HG03520 (cell line): ENCODE measurements around the gene IL1RAPL1.

ENCODE experiments used
- ATAC-seq: cut with Tn5 transposase; IDR thresholded peaks from one replicate; pipeline ENCODE4 v1.9.1; 2021; ENCODE audit warnings: mild to moderate bottlenecking, moderate library complexity; ENCODE audit not compliant: unreplicated experiment

IL1RAPL1 gene

GRCh38 chrX:28586981-28587551, at the start of gene IL1RAPL1:
TSS of gene IL1RAPL1 (plus strand) at chrX:28587446.
- no peak for ATAC-seq

- ATAC-seq, result no peak
Measured at GRCh38 chrX:28542791-28543190, 44.5 kb upstream of the IL1RAPL1 start.

- ATAC-seq, result no peak
Measured at GRCh38 chrX:28549838-28550237, 37.4 kb upstream of the IL1RAPL1 start.

- ATAC-seq, result no peak
Measured at GRCh38 chrX:28550331-28550872, 36.8 kb upstream of the IL1RAPL1 start.

GRCh38 chrX:28552322-28552721, 34.9 kb upstream of the IL1RAPL1 start:
- no peak for ATAC-seq

GRCh38 chrX:28552882-28553829, 34.1 kb upstream of the IL1RAPL1 start:
- no peak for ATAC-seq

- ATAC-seq, result no peak
Measured at GRCh38 chrX:28576117-28576516, 11.1 kb upstream of the IL1RAPL1 start.

GRCh38 chrX:28581522-28581921, 5.7 kb upstream of the IL1RAPL1 start:
- ATAC-seq, result no peak

- no peak for ATAC-seq
Measured at GRCh38 chrX:28582511-28582910, 4.7 kb upstream of the IL1RAPL1 start.

- no peak for ATAC-seq
Measured at GRCh38 chrX:28584025-28584424, 3.2 kb upstream of the IL1RAPL1 start.

- no peak for ATAC-seq
Measured at GRCh38 chrX:28585767-28586166, 1.5 kb upstream of the IL1RAPL1 start.

- ATAC-seq, result no peak
Measured at GRCh38 chrX:28586286-28586685, 960 bp upstream of the IL1RAPL1 start.

GRCh38 chrX:28589046-28589445, 1.8 kb downstream of the IL1RAPL1 start:
- ATAC-seq, result no peak

- no peak for ATAC-seq
Measured at GRCh38 chrX:28590396-28590795, 3.1 kb downstream of the IL1RAPL1 start.

- ATAC-seq, result no peak
Measured at GRCh38 chrX:28591542-28591941, 4.3 kb downstream of the IL1RAPL1 start.

GRCh38 chrX:28595346-28595745, 8.1 kb downstream of the IL1RAPL1 start:
- no peak for ATAC-seq

GRCh38 chrX:28599957-28600356, 12.7 kb downstream of the IL1RAPL1 start:
- no peak for ATAC-seq

- no peak for ATAC-seq
Measured at GRCh38 chrX:28609003-28609402, 21.8 kb downstream of the IL1RAPL1 start.

- ATAC-seq, result no peak
Measured at GRCh38 chrX:28609917-28610613, 22.8 kb downstream of the IL1RAPL1 start.

- no peak for ATAC-seq
Measured at GRCh38 chrX:28610746-28611145, 23.5 kb downstream of the IL1RAPL1 start.

GRCh38 chrX:28613558-28613957, 26.3 kb downstream of the IL1RAPL1 start:
- no peak for ATAC-seq
